ENCODE data around the gene FLOT1. TPM values are rescaled to one million over a fixed set of nuclear protein-coding genes. Genes with fewer than 3 reads are reported as not detected.

The FLOT1 gene
- total and polyA plus RNA-seq, 2 donors (not counting 3 experiments of a cell fraction or from before 2014, with no cell fraction given) = 141 to 154 TPM

GRCh38 chr6:30726506-30727413 lies 15.7 kb downstream of the FLOT1 start:
- Histone ChIP-seq H2AFZ (ENCODE audit: low read depth, low read length) (no peak overlapping the region), H3K4me1 (ENCODE audit: control insufficient read depth, extremely low read depth, insufficient read depth, low read length) (peaks cover 23% of the 10 kb centered on the region), H3K9ac (replicated peaks; ENCODE audit: extremely low read depth, insufficient read depth, low read length) (no peak overlapping the region), H3K4me3 (replicated peaks in 1 of 3; ENCODE audit: insufficient read depth in 1 of 3, low read depth in 1 of 3, low read length in 3 of 3) (no peak overlapping the region), H3K36me3 (ENCODE audit: control insufficient read depth in 2 of 2, extremely low read depth in 1 of 2, insufficient read depth in 2 of 2, low read length in 2 of 2) (peaks cover 16 to 37% of the 10 kb centered on the region in 2 experiments), H3K9me1 (replicated peaks; ENCODE audit: control insufficient read depth, extremely low read depth, insufficient read depth, low read length) (no peaks in the 10 kb centered on the region), H3K4me2 (ENCODE audit: insufficient read depth, low read length) (no peak overlapping the region), H4K20me1 (replicated peaks; ENCODE audit: control insufficient read depth, extremely low read depth, insufficient read depth, low read length) (peaks cover 7% of the 10 kb centered on the region), H3K27ac (ENCODE audit: insufficient read depth, low read depth, low read length) (no peak overlapping the region), H3K79me2 (ENCODE audit: control insufficient read depth, insufficient read depth, low read length) (peaks cover 35% of the 10 kb centered on the region), H3K27me3 (ENCODE audit: control insufficient read depth in 2 of 2, insufficient read depth in 2 of 2, low read length in 2 of 2) (no peaks in the 10 kb centered on the region), H3K9me3 (replicated peaks; ENCODE audit: control insufficient read depth, insufficient read depth, low read length) (no peaks in the 10 kb centered on the region)
- TF ChIP-seq GATA2 (IDR thresholded peaks at IDR 0.05; ENCODE audit: insufficient read depth, insufficient read length, low read depth, low read length) (no peak), POLR2A (IDR thresholded peaks at IDR 0.05; ENCODE audit: low read depth, low read length) (peak; percentile 50), POLR2AphosphoS5 (IDR thresholded peaks at IDR 0.05; ENCODE audit: insufficient read depth, low read depth, low read length) (peak; percentile 8), EZH2 (IDR thresholded peaks at IDR 0.05; ENCODE audit: borderline replicate concordance, low read depth, low read length, severe bottlenecking) (no peak), MYC (IDR thresholded peaks at IDR 0.05; ENCODE audit: low read depth, low read length) (no peak), FOS (IDR thresholded peaks at IDR 0.05; ENCODE audit: borderline replicate concordance, insufficient read depth, low read length) (no peak)
- TF ChIP-seq, protein P1, sequence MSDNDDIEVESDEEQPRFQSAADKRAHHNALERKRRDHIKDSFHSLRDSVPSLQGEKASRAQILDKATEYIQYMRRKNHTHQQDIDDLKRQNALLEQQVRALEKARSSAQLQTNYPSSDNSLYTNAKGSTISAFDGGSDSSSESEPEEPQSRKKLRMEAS (IDR thresholded peaks at IDR 0.05; ENCODE audit: insufficient read depth, insufficient read length) = no peak
- TF ChIP-seq, protein P2, sequence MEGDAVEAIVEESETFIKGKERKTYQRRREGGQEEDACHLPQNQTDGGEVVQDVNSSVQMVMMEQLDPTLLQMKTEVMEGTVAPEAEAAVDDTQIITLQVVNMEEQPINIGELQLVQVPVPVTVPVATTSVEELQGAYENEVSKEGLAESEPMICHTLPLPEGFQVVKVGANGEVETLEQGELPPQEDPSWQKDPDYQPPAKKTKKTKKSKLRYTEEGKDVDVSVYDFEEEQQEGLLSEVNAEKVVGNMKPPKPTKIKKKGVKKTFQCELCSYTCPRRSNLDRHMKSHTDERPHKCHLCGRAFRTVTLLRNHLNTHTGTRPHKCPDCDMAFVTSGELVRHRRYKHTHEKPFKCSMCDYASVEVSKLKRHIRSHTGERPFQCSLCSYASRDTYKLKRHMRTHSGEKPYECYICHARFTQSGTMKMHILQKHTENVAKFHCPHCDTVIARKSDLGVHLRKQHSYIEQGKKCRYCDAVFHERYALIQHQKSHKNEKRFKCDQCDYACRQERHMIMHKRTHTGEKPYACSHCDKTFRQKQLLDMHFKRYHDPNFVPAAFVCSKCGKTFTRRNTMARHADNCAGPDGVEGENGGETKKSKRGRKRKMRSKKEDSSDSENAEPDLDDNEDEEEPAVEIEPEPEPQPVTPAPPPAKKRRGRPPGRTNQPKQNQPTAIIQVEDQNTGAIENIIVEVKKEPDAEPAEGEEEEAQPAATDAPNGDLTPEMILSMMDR (IDR thresholded peaks at IDR 0.05; ENCODE audit: extremely low read depth in 1 of 2, insufficient read depth in 1 of 2, low read depth in 1 of 2, low read length in 2 of 2) = no peak
- POLR2A ChIA-PET = interaction anchor here (0.7 to 1.0 kb wide), 2 partner anchors 18 to 107 kb away, joined by 3 to 4 read pairs; partner anchors contain the start of gene IER3
- no peak for DNase-seq (ENCODE audit: low read depth, low spot score)
- intact Hi-C loops (cut with micrococcal nuclease) = no loop called here
- CTCF ChIA-PET = interaction anchor here (0.9 to 9.2 kb wide), 5 partner anchors 25 to 361 kb away, joined by 3 to 296 read pairs (median 4); no protein-coding TSS in a partner anchor
- BruUV-seq (replicated peaks) = no TSS peak
- peak; percentile 40 for FAIRE-seq
- dilution Hi-C loops (cut with MboI; ENCODE audit: extremely low pct_ligation_motif_present, low sequenced_read_pairs) = loop anchor here (25.0 kb wide), 1 partner anchor 161 kb away; the partner anchor contains the start of gene DDR1
